HEK293 (cell line): Measurements from ENCODE around the gene FXYD4.
A peak's percentile ranks its signal among the peaks of the same experiment; 100 is the strongest.

ENCODE experiments used
- CTCF ChIA-PET: fragments of 350-600 bp; formaldehyde crosslinking; extraction: SDS; loops from one replicate; lab custom pipeline; 2021; ENCODE audit warnings: antibody characterized with exemption; lab: Yijun Ruan, JAX
- POLR2A ChIA-PET: fragments of 300-600 bp; formaldehyde crosslinking; extraction: SDS; loops from one replicate; lab custom pipeline; 2020; ENCODE audit warnings: antibody characterized with exemption, inconsistent platforms; lab: Yijun Ruan, JAX
- H3K27ac ChIP-seq: fragments of 200-500 bp; sonication (Bioruptor generic); 2 replicates; pipeline ENCODE4 v1.5.1; 2014; ENCODE audit warnings: low read depth, low read length, control low read depth, inconsistent platforms; ENCODE audit errors: extremely low read depth
- H3K36me3 ChIP-seq, 2 experiments: fragments of 200-500 bp in 1 of 2; sonication (Bioruptor generic) in 1 of 2; 1 replicate in 1 of 2; 2 replicates in 1 of 2; pipeline ENCODE4 v1.5.1; 2014 to 2017; ENCODE audit warnings: inconsistent platforms in 2 of 2, low read length in 2 of 2; ENCODE audit not compliant: control insufficient read depth in 2 of 2, insufficient read depth in 1 of 2
- H3K4me1 ChIP-seq: fragments of 200-500 bp; sonication (Bioruptor generic); 2 replicates; pipeline ENCODE4 v1.5.1; 2014; ENCODE audit warnings: mild to moderate bottlenecking, low read length, inconsistent platforms; ENCODE audit not compliant: control insufficient read depth, insufficient read depth
- H3K4me3 ChIP-seq: 2 replicates; pipeline ENCODE4 v1.5.1; 2011; ENCODE audit warnings: low read depth, mild to moderate bottlenecking, control low read depth, low read length, moderate library complexity
- H3K9me3 ChIP-seq: fragments of 200-500 bp; sonication (Bioruptor generic); 2 replicates; pipeline ENCODE4 v1.5.1; 2014; ENCODE audit warnings: low read depth, low read length, inconsistent platforms; ENCODE audit not compliant: control insufficient read depth, insufficient read depth
- HOXC10 ChIP-seq: sonication (generic); formaldehyde crosslinking; IDR thresholded peaks from 2 replicates; pipeline ENCODE4 v1.8.1; 2023; ENCODE audit warnings: mild to moderate bottlenecking, missing genetic modification reagents
- IKZF3 ChIP-seq: fragments of 450-650 bp; IDR thresholded peaks from 2 replicates; pipeline ENCODE4 v1.5.0; 2018; ENCODE audit warnings: missing biosample characterization, mild to moderate bottlenecking, missing genetic modification characterization, moderate library complexity
- KLF9 ChIP-seq: fragments of 450-650 bp; formaldehyde crosslinking; IDR thresholded peaks from 2 replicates; pipeline ENCODE4 v1.5.1; 2016; ENCODE audit warnings: missing biosample characterization, missing genetic modification characterization, low read depth
- MZF1 ChIP-seq: fragments of 450-650 bp; formaldehyde crosslinking; IDR thresholded peaks from 2 replicates; pipeline ENCODE4 v1.5.1; 2017; ENCODE audit warnings: missing biosample characterization, missing genetic modification characterization, borderline replicate concordance
- OVOL3 ChIP-seq: fragments of 450-650 bp; formaldehyde crosslinking; IDR thresholded peaks from 2 replicates; pipeline ENCODE4 v1.5.1; 2016; ENCODE audit warnings: missing biosample characterization, missing genetic modification characterization
- REPIN1 ChIP-seq: fragments of 450-650 bp; formaldehyde crosslinking; IDR thresholded peaks from 2 replicates; pipeline ENCODE4 v1.5.1; 2017; ENCODE audit warnings: missing biosample characterization, missing genetic modification characterization, low read depth
- SCRT1 ChIP-seq: fragments of 450-650 bp; formaldehyde crosslinking; IDR thresholded peaks from 2 replicates; pipeline ENCODE4 v1.5.1; 2016; ENCODE audit warnings: missing biosample characterization, missing genetic modification characterization, borderline replicate concordance
- SCRT2 ChIP-seq: fragments of 450-650 bp; formaldehyde crosslinking; IDR thresholded peaks from 2 replicates; pipeline ENCODE4 v1.5.1; 2016; ENCODE audit warnings: missing biosample characterization, missing genetic modification characterization
- SETDB1 ChIP-seq: IDR thresholded peaks from one replicate; pipeline ENCODE4 v1.6.1; 2017; ENCODE audit warnings: mild to moderate bottlenecking, low read length, moderate library complexity, mixed read lengths; ENCODE audit not compliant: insufficient read length
- SP7 ChIP-seq: fragments of 450-650 bp; formaldehyde crosslinking; IDR thresholded peaks from 2 replicates; pipeline ENCODE4 v1.5.1; 2016; ENCODE audit warnings: missing biosample characterization, missing genetic modification characterization
- TRIM28 ChIP-seq: IDR thresholded peaks from 2 replicates; pipeline ENCODE4 v1.6.1; 2011; ENCODE audit warnings: low read length, control low read depth, borderline replicate concordance
- WT1 ChIP-seq: fragments of 450-650 bp; formaldehyde crosslinking; IDR thresholded peaks from 2 replicates; pipeline ENCODE4 v1.5.1; 2016; ENCODE audit warnings: missing biosample characterization, missing genetic modification characterization
- ZBTB48 ChIP-seq: fragments of 450-650 bp; formaldehyde crosslinking; IDR thresholded peaks from 2 replicates; pipeline ENCODE4 v1.5.1; 2016; ENCODE audit warnings: missing biosample characterization, missing genetic modification characterization
- ZBTB8A ChIP-seq: fragments of 450-650 bp; formaldehyde crosslinking; IDR thresholded peaks from 2 replicates; pipeline ENCODE4 v1.5.1; 2016; ENCODE audit warnings: missing biosample characterization, missing genetic modification characterization
- ZEB2 ChIP-seq: fragments of 450-650 bp; formaldehyde crosslinking; IDR thresholded peaks from 2 replicates; pipeline ENCODE4 v1.5.1; 2016; ENCODE audit warnings: missing biosample characterization, missing genetic modification characterization
- ZFP37 ChIP-seq: fragments of 450-650 bp; formaldehyde crosslinking; IDR thresholded peaks from 2 replicates; pipeline ENCODE4 v1.5.1; 2016; ENCODE audit warnings: missing biosample characterization, missing genetic modification characterization
- ZFP69B ChIP-seq: fragments of 450-650 bp; formaldehyde crosslinking; IDR thresholded peaks from 2 replicates; pipeline ENCODE4 v1.5.1; 2016; ENCODE audit warnings: missing biosample characterization, missing genetic modification characterization
- ZNF121 ChIP-seq: fragments of 450-650 bp; formaldehyde crosslinking; IDR thresholded peaks from 2 replicates; pipeline ENCODE4 v1.5.1; 2016; ENCODE audit warnings: missing biosample characterization, missing genetic modification characterization
- ZNF140 ChIP-seq: fragments of 450-650 bp; formaldehyde crosslinking; IDR thresholded peaks from 2 replicates; pipeline ENCODE4 v1.5.1; 2016; ENCODE audit warnings: missing biosample characterization, missing genetic modification characterization
- ZNF169 ChIP-seq: fragments of 450-650 bp; formaldehyde crosslinking; IDR thresholded peaks from 2 replicates; pipeline ENCODE4 v1.5.1; 2016; ENCODE audit warnings: missing biosample characterization, missing genetic modification characterization
- ZNF175 ChIP-seq: fragments of 450-650 bp; formaldehyde crosslinking; IDR thresholded peaks from 2 replicates; pipeline ENCODE4 v1.5.1; 2016; ENCODE audit warnings: missing biosample characterization, missing genetic modification characterization
- ZNF211 ChIP-seq: fragments of 450-650 bp; formaldehyde crosslinking; IDR thresholded peaks from 2 replicates; pipeline ENCODE4 v1.5.1; 2016; ENCODE audit warnings: low read depth, missing biosample characterization, missing genetic modification characterization
- ZNF335 ChIP-seq: fragments of 450-650 bp; formaldehyde crosslinking; conservative IDR thresholded peaks from 2 replicates; pipeline ENCODE4 v1.5.1; 2016; ENCODE audit warnings: missing biosample characterization, missing genetic modification characterization
- ZNF366 ChIP-seq: fragments of 450-650 bp; formaldehyde crosslinking; conservative IDR thresholded peaks from 2 replicates; pipeline ENCODE4 v1.5.1; 2016; ENCODE audit warnings: missing biosample characterization, missing genetic modification characterization
- ZNF394 ChIP-seq: fragments of 450-650 bp; formaldehyde crosslinking; IDR thresholded peaks from 2 replicates; pipeline ENCODE4 v1.5.1; 2016; ENCODE audit warnings: missing biosample characterization, missing genetic modification characterization, mild to moderate bottlenecking, moderate library complexity, borderline replicate concordance
- ZNF416 ChIP-seq: fragments of 450-650 bp; formaldehyde crosslinking; IDR thresholded peaks from 2 replicates; pipeline ENCODE4 v1.5.1; 2016; ENCODE audit warnings: missing biosample characterization, missing genetic modification characterization
- ZNF423 ChIP-seq: fragments of 450-650 bp; formaldehyde crosslinking; IDR thresholded peaks from 2 replicates; pipeline ENCODE4 v1.5.1; 2016; ENCODE audit warnings: missing biosample characterization, missing genetic modification characterization
- ZNF548 ChIP-seq: fragments of 450-650 bp; formaldehyde crosslinking; IDR thresholded peaks from 2 replicates; pipeline ENCODE4 v1.5.1; 2016; ENCODE audit warnings: missing biosample characterization, missing genetic modification characterization
- ZNF596 ChIP-seq: fragments of 450-650 bp; IDR thresholded peaks from 2 replicates; pipeline ENCODE4 v1.5.0; 2018; ENCODE audit warnings: missing biosample characterization, mild to moderate bottlenecking, missing genetic modification characterization, moderate library complexity
- ZNF600 ChIP-seq: fragments of 450-650 bp; formaldehyde crosslinking; IDR thresholded peaks from 2 replicates; pipeline ENCODE4 v1.5.1; 2016; ENCODE audit warnings: missing biosample characterization, missing genetic modification characterization
- ZNF660 ChIP-seq: fragments of 450-650 bp; IDR thresholded peaks from 2 replicates; pipeline ENCODE4 v1.5.1; 2018; ENCODE audit warnings: missing biosample characterization, mild to moderate bottlenecking, missing genetic modification characterization
- ZNF707 ChIP-seq: fragments of 450-650 bp; formaldehyde crosslinking; IDR thresholded peaks from 2 replicates; pipeline ENCODE4 v1.5.1; 2016; ENCODE audit warnings: missing biosample characterization, missing genetic modification characterization
- ZNF777 ChIP-seq: fragments of 450-650 bp; formaldehyde crosslinking; IDR thresholded peaks from 2 replicates; pipeline ENCODE4 v1.5.1; 2017; ENCODE audit warnings: missing biosample characterization, missing genetic modification characterization, borderline replicate concordance
- TF ChIP-seq, protein P1 (sequence below): fragments of 450-650 bp; formaldehyde crosslinking; IDR thresholded peaks from 2 replicates; pipeline ENCODE4 v1.5.1; 2016; ENCODE audit warnings: missing biosample characterization, missing genetic modification characterization
- TF ChIP-seq, protein P2 (sequence below): fragments of 450-650 bp; formaldehyde crosslinking; IDR thresholded peaks from 2 replicates; pipeline ENCODE4 v1.5.1; 2016; ENCODE audit warnings: missing biosample characterization, missing genetic modification characterization
- TF ChIP-seq, protein P3 (sequence below): fragments of 450-650 bp; formaldehyde crosslinking; IDR thresholded peaks from 2 replicates; pipeline ENCODE4 v1.5.1; 2016; ENCODE audit warnings: missing biosample characterization, missing genetic modification characterization

The FXYD4 gene

DNA sequence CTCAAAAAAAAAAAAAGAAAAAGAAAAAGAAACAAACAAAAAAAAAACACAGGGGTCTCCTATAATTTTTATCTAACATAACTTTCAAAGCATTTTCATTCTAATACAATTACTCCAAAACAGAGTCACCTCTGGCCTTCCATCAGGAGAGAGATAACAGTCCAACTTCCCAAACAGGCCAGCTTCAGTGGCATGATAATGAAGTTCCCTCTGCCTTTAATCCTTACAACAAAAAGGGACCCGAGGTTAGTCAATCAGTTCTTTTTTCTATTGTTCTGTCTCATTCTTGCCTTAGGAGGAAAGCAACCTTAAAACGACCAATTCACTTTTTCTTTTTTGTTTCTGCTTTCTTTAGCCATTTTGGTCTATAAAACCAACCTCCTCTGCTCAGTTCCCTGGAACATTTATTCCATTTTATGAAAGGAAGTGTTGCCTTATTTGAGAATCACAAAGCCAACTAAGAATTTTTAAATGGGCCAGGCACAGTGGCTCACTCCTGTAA is 16.5 kb upstream of the FXYD4 start:
- ChIA-PET POLR2A (interaction anchor here (0.7 kb wide), 1 partner anchor 513 kb away, joined by 4 read pairs; no protein-coding TSS in a partner anchor), CTCF (interaction anchor here (0.6 to 1.3 kb wide), 3 partner anchors 63 to 559 kb away, joined by 3 to 5 read pairs (median 3); no protein-coding TSS in a partner anchor)
- Histone ChIP-seq H3K4me1 (peaks cover 18% of the 10 kb centered on the region), H3K9me3 (no peaks in the 10 kb centered on the region), H3K27ac (no peak overlapping the region), H3K36me3 (no peaks in the 10 kb centered on the region), H3K4me3 (no peak overlapping the region)
- no peak for TF ChIP-seq ZNF660 (tag by site-specific recombination)
- TF ChIP-seq HOXC10 (CRISPR knock-in tag): no peak
- no peak for TF ChIP-seq ZNF140 (tag by site-specific recombination)
- 0 out of 2 replicates have a peak, but pooled peaks have one; percentile 20 for TF ChIP-seq IKZF3 (tag by site-specific recombination)
- TF ChIP-seq ZNF707: no peak
- no peak for TF ChIP-seq ZNF777 (tag by site-specific recombination)
- TF ChIP-seq ZNF335: peak; percentile 38; the same call in 1 of the 2 replicates
- TF ChIP-seq, protein P1, sequence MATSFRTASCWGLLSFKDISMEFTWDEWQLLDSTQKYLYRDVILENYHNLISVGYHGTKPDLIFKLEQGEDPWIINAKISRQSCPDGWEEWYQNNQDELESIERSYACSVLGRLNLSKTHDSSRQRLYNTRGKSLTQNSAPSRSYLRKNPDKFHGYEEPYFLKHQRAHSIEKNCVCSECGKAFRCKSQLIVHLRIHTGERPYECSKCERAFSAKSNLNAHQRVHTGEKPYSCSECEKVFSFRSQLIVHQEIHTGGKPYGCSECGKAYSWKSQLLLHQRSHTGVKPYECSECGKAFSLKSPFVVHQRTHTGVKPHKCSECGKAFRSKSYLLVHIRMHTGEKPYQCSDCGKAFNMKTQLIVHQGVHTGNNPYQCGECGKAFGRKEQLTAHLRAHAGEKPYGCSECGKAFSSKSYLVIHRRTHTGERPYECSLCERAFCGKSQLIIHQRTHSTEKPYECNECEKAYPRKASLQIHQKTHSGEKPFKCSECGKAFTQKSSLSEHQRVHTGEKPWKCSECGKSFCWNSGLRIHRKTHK (tag by site-specific recombination): no peak
- no peak for TF ChIP-seq ZNF423
- TF ChIP-seq ZNF600 (tag by site-specific recombination): no peak
- TF ChIP-seq ZNF366: no peak
- TF ChIP-seq ZNF394 (tag by site-specific recombination): no peak
- no peak for TF ChIP-seq ZNF211 (tag by site-specific recombination)
- TF ChIP-seq, protein P2, sequence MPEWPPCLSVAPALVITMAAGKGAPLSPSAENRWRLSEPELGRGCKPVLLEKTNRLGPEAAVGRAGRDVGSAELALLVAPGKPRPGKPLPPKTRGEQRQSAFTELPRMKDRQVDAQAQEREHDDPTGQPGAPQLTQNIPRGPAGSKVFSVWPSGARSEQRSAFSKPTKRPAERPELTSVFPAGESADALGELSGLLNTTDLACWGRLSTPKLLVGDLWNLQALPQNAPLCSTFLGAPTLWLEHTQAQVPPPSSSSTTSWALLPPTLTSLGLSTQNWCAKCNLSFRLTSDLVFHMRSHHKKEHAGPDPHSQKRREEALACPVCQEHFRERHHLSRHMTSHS: no peak
- TF ChIP-seq, protein P3, sequence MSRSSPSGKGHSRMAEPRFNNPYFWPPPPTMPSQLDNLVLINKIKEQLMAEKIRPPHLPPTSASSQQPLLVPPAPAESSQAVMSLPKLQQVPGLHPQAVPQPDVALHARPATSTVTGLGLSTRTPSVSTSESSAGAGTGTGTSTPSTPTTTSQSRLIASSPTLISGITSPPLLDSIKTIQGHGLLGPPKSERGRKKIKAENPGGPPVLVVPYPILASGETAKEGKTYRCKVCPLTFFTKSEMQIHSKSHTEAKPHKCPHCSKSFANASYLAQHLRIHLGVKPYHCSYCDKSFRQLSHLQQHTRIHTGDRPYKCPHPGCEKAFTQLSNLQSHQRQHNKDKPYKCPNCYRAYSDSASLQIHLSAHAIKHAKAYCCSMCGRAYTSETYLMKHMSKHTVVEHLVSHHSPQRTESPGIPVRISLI (tag by site-specific recombination): 0 out of 2 replicates have a peak, but pooled peaks have one; percentile 13
- no peak for TF ChIP-seq ZNF596 (tag by site-specific recombination)
- no peak for TF ChIP-seq OVOL3
- TF ChIP-seq ZNF175 (tag by site-specific recombination): no peak

DNA sequence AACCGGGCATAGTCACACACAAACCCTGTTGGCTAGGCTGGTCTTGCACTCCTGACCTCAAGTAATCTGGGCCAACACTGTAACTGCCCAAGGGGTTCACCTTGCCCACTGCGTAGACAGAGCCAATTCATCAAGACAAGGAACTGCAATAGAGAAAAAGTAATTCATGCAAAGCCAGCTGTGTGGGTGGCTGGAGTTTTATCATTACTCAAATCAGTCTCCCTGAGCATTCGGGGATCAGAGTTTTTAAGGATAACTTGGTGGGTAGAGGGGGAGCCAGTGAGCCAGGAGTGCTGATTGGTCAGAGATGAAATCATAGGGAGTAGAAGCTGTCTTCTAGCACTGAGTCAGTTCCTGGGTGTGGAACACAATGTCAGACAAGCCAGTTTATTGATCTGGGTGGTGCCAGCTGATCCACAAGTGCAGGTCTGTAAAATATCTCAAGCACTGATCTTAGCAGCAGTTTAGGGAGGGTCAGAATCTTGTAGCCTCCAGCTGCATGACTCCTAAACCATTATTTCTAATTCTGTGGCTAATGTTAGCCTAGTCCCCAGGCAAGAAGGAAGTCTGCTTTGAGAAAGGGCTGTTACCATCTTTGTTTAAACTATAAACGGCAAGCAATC is 15.6 kb upstream of the FXYD4 start:
- Histone ChIP-seq H3K4me3 (no peak overlapping the region), H3K4me1 (peaks cover 18% of the 10 kb centered on the region), H3K36me3 (no peaks in the 10 kb centered on the region), H3K9me3 (no peaks in the 10 kb centered on the region), H3K27ac (no peak overlapping the region)
- ChIA-PET POLR2A (no interaction called here), CTCF (interaction anchor here (0.9 to 1.3 kb wide), 2 partner anchors 28 to 64 kb away, joined by 3 to 5 read pairs; no protein-coding TSS in a partner anchor)
- TF ChIP-seq WT1 (tag by site-specific recombination): 0 out of 2 replicates have a peak, but pooled peaks have one; percentile 37
- TF ChIP-seq SETDB1: no peak
- no peak for TF ChIP-seq ZBTB8A (tag by site-specific recombination)
- TF ChIP-seq TRIM28: no peak
- no peak for TF ChIP-seq ZFP37 (tag by site-specific recombination)
- TF ChIP-seq REPIN1 (tag by site-specific recombination): no peak
- no peak for TF ChIP-seq ZNF548
- TF ChIP-seq SCRT1 (tag by site-specific recombination): no peak
- TF ChIP-seq ZNF777 (tag by site-specific recombination): no peak
- peak; percentile 59 for TF ChIP-seq SP7 (tag by site-specific recombination)
- TF ChIP-seq ZNF169 (tag by site-specific recombination): no peak
- TF ChIP-seq KLF9 (tag by site-specific recombination): no peak
- no peak for TF ChIP-seq ZNF416
- TF ChIP-seq SCRT2 (tag by site-specific recombination): peak; percentile 73
- peak; percentile 59; the same call in 1 of the 2 replicates for TF ChIP-seq MZF1 (tag by site-specific recombination)
- 0 out of 2 replicates have a peak, but pooled peaks have one; percentile 25 for TF ChIP-seq ZBTB48 (tag by site-specific recombination)
- 0 out of 2 replicates have a peak, but pooled peaks have one; percentile 24 for TF ChIP-seq ZEB2 (tag by site-specific recombination)
- no peak for TF ChIP-seq ZNF121 (tag by site-specific recombination)
- TF ChIP-seq ZFP69B (tag by site-specific recombination): no peak
